OCI-LY1 (cell line): ENCODE measurements around the gene SLC9A7.

ENCODE experiments used
- H2AFZ ChIP-seq: fragments of 200-600 bp; sonication (generic), shearing (Covaris generic); 2 replicates; pipeline ENCODE4 v1.6.0; 2014; ENCODE audit warnings: antibody characterized with exemption, mild to moderate bottlenecking, low read length
- H3F3A ChIP-seq: fragments of 200-600 bp; sonication (generic), shearing (Covaris generic); 2 replicates; pipeline ENCODE4 v1.6.0; 2014; ENCODE audit warnings: mild to moderate bottlenecking, antibody characterized with exemption, low read length, moderate library complexity; ENCODE audit not compliant: insufficient read depth
- H3K27ac ChIP-seq: fragments of 200-600 bp; sonication (generic); 2 replicates; pipeline ENCODE4 v1.5.1; 2014; ENCODE audit warnings: low read length, mixed run types, mild to moderate bottlenecking, low read depth; ENCODE audit not compliant: poor library complexity, severe bottlenecking
- H3K27me3 ChIP-seq: fragments of 200-600 bp; sonication (generic); 2 replicates; pipeline ENCODE4 v1.6.0; 2014; ENCODE audit warnings: antibody characterized with exemption, mild to moderate bottlenecking, low read length, moderate library complexity; ENCODE audit not compliant: insufficient read depth
- H3K36me3 ChIP-seq: fragments of 200-600 bp; sonication (generic); 2 replicates; pipeline ENCODE4 v1.6.1; 2014; ENCODE audit warnings: mild to moderate bottlenecking, antibody characterized with exemption, low read length, moderate library complexity, mixed read lengths; ENCODE audit not compliant: insufficient read depth
- H3K4me1 ChIP-seq: fragments of 200-600 bp; sonication (generic); 2 replicates; pipeline ENCODE4 v1.5.1; 2014; ENCODE audit warnings: mild to moderate bottlenecking, low read length, moderate library complexity; ENCODE audit not compliant: insufficient read depth, severe bottlenecking
- H3K4me2 ChIP-seq: fragments of 200-600 bp; sonication (generic), shearing (Covaris generic); 2 replicates; pipeline ENCODE4 v1.6.1; 2014; ENCODE audit warnings: low read length
- H3K4me3 ChIP-seq: fragments of 200-600 bp; sonication (generic); 2 replicates; pipeline ENCODE4 v1.5.1; 2014; ENCODE audit warnings: low read length, low read depth, mild to moderate bottlenecking, mixed read lengths; ENCODE audit not compliant: poor library complexity, severe bottlenecking
- H3K79me2 ChIP-seq: fragments of 200-600 bp; shearing (Covaris generic); 2 replicates; pipeline ENCODE4 v1.6.1; 2016; ENCODE audit warnings: mixed run types, low read length, mixed read lengths; ENCODE audit not compliant: insufficient read depth
- H3K9ac ChIP-seq: fragments of 200-600 bp; sonication (generic), shearing (Covaris generic); 2 replicates; pipeline ENCODE4 v1.6.1; 2014; ENCODE audit warnings: mild to moderate bottlenecking, low read length, mixed read lengths
- H3K9me2 ChIP-seq: fragments of 200-600 bp; sonication (generic), shearing (Covaris generic); 2 replicates; pipeline ENCODE4 v1.6.1; 2014; ENCODE audit warnings: low read depth, mild to moderate bottlenecking, low read length, mixed read lengths
- H3K9me3 ChIP-seq: fragments of 200-600 bp; shearing (Covaris generic); 2 replicates; pipeline ENCODE4 v1.6.1; 2014; ENCODE audit warnings: low read length, mixed read lengths
- H4K20me1 ChIP-seq: fragments of 200-600 bp; sonication (generic), shearing (Covaris generic); 2 replicates; pipeline ENCODE4 v1.6.0; 2016; ENCODE audit warnings: mild to moderate bottlenecking, low read length; ENCODE audit not compliant: insufficient read depth
- EZH2 ChIP-seq: fragments of 200-600 bp; sonication (generic), shearing (Covaris generic); IDR thresholded peaks from 2 replicates; pipeline ENCODE4 v1.8.0; 2017; ENCODE audit warnings: borderline replicate concordance, mixed run types, mild to moderate bottlenecking, antibody characterized with exemption, low read length, moderate library complexity, mixed read lengths
- TF ChIP-seq, protein P1 (sequence below): fragments of 200-600 bp; sonication (generic), shearing (Covaris generic); IDR thresholded peaks from 2 replicates; pipeline ENCODE4 v1.5.1; 2017; ENCODE audit warnings: mild to moderate bottlenecking, antibody characterized with exemption, low read length, moderate library complexity, mixed read lengths

SLC9A7 gene

GRCh38 chrX:46642145-46642544 lies 116.8 kb downstream of the SLC9A7 start:
- H3K9me2 ChIP-seq = no peaks in the 10 kb centered on the region
- TF ChIP-seq EZH2 = no peak
- TF ChIP-seq, protein P1, sequence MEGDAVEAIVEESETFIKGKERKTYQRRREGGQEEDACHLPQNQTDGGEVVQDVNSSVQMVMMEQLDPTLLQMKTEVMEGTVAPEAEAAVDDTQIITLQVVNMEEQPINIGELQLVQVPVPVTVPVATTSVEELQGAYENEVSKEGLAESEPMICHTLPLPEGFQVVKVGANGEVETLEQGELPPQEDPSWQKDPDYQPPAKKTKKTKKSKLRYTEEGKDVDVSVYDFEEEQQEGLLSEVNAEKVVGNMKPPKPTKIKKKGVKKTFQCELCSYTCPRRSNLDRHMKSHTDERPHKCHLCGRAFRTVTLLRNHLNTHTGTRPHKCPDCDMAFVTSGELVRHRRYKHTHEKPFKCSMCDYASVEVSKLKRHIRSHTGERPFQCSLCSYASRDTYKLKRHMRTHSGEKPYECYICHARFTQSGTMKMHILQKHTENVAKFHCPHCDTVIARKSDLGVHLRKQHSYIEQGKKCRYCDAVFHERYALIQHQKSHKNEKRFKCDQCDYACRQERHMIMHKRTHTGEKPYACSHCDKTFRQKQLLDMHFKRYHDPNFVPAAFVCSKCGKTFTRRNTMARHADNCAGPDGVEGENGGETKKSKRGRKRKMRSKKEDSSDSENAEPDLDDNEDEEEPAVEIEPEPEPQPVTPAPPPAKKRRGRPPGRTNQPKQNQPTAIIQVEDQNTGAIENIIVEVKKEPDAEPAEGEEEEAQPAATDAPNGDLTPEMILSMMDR = peak; percentile 33
- no peaks in the 10 kb centered on the region for H3K9me3 ChIP-seq
- H3F3A ChIP-seq = no peaks in the 10 kb centered on the region; the same call in 1 of the 2 replicates
- H3K4me3 ChIP-seq = no peak overlapping the region
- H2AFZ ChIP-seq = no peak overlapping the region
- peaks cover 14% of the 10 kb centered on the region for H3K4me1 ChIP-seq
- H3K9ac ChIP-seq = no peak overlapping the region
- H3K36me3 ChIP-seq = peaks cover 23% of the 10 kb centered on the region
- H3K79me2 ChIP-seq = no peaks in the 10 kb centered on the region
- no peak overlapping the region for H3K27ac ChIP-seq
- no peaks in the 10 kb centered on the region for H4K20me1 ChIP-seq
- H3K4me2 ChIP-seq = no peak overlapping the region
- H3K27me3 ChIP-seq = no peaks in the 10 kb centered on the region

GRCh38 chrX:46637938-46638337 lies 121.0 kb downstream of the SLC9A7 start:
- Histone ChIP-seq H3K79me2 (no peaks in the 10 kb centered on the region), H3K4me1 (peaks cover under 1% of the 10 kb centered on the region), H3K27ac (no peak overlapping the region), H3K36me3 (peaks cover 32% of the 10 kb centered on the region; the same call in 1 of the 2 replicates), H3K27me3 (no peaks in the 10 kb centered on the region), H3K9me3 (no peaks in the 10 kb centered on the region), H3K9ac (no peak overlapping the region), H4K20me1 (no peaks in the 10 kb centered on the region), H3K4me2 (no peak overlapping the region), H3K9me2 (no peaks in the 10 kb centered on the region), H2AFZ (no peak overlapping the region), H3K4me3 (no peak overlapping the region), H3F3A (no peaks in the 10 kb centered on the region; the same call in 1 of the 2 replicates)
- TF ChIP-seq, protein P1 = no peak
- TF ChIP-seq EZH2 = no peak

DNA sequence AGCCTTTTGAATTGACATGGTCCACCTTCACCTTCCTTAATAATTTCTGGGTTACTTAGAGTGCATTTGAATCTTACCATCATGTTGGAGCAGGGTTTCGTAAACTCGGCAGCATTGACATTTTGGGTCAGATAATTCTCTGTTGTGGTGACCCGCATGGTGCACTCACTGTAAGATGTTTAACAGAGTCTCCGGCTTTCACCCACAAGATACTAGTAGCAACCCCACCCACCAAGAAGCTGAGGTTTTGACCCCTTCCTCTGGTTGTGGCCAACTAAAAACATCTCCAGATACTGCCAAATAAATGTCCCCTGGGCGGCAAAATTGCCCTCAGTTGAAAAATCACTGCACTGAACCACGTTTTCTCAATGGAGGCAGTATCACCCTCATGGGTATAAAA lies 122.7 kb downstream of the SLC9A7 start:
- no peaks in the 10 kb centered on the region for H3K9me2 ChIP-seq
- H3K79me2 ChIP-seq = no peaks in the 10 kb centered on the region
- H4K20me1 ChIP-seq = no peaks in the 10 kb centered on the region
- H3K27me3 ChIP-seq = no peaks in the 10 kb centered on the region
- no peaks in the 10 kb centered on the region for H3F3A ChIP-seq
- no peaks in the 10 kb centered on the region for H3K4me1 ChIP-seq
- no peak overlapping the region for H3K4me3 ChIP-seq
- TF ChIP-seq EZH2 = no peak
- TF ChIP-seq, protein P1 = no peak
- no peaks in the 10 kb centered on the region for H3K9me3 ChIP-seq
- no peak overlapping the region for H3K4me2 ChIP-seq
- peaks cover 28% of the 10 kb centered on the region; the same call in 1 of the 2 replicates for H3K36me3 ChIP-seq
- no peak overlapping the region for H2AFZ ChIP-seq
- no peak overlapping the region for H3K27ac ChIP-seq
- no peak overlapping the region for H3K9ac ChIP-seq
